Measurements from ENCODE around the gene HAL. TPM values are rescaled to one million over a fixed set of nuclear protein-coding genes. Genes with fewer than 3 reads are reported as not detected.

HAL gene
- total and polyA plus RNA-seq, 4 donors, result 62.4 to 174 (median 119) TPM

DNA sequence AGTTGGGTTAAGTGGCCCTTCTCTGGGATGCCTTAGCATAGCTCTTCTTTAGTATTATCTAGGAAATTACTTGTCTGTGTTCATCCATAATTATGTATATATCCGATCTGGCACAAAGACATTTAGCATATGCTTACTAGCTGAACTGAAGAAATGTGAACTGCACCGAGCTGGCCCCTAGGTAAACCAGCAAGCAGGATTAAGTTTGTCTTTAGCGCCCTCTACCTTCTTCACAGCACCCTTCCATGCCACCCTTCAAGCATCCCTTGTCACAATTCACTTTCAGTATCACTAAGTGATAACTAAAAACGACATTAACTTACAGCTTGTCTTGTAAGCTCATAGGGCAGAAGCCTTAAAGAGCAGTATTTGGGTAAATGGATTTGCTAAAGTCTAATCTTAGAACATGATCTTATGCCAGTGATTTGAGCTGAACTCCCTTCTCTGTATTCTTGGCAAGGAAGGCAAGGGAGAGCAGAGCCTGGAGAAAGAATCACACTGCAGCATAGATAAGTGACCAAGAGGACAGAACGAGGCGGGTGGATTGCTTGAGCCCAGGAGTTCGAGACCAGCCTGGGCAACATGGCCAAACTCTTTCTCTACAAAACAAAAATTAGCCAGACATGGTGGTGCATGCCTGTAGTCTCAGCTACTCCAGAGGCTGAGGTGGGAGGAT, 2.6 kb upstream of the HAL start:
- peak overlapping the region in 1 of 2 donors; percentile 84 for H3K27ac ChIP-seq (ENCODE audit: low read depth in 1 of 2, low read length in 2 of 2)
- no peak overlapping the region for H3K4me3 ChIP-seq (ENCODE audit: low read depth in 1 of 3, low read length in 3 of 3)
- no peaks in the 10 kb centered on the region for H3K9me3 ChIP-seq (ENCODE audit: control insufficient read depth in 4 of 4, low read length in 3 of 4)
- 17% methylated on average over 7 of the region's 7 CpGs for WGBS
- H3K36me3 ChIP-seq (ENCODE audit: control insufficient read depth in 4 of 4, insufficient read depth in 3 of 4, low read depth in 1 of 4, low read length in 3 of 4), result peaks cover 0 to 20% (median 15%) of the 10 kb centered on the region in 4 donors
- TF ChIP-seq, protein P1, sequence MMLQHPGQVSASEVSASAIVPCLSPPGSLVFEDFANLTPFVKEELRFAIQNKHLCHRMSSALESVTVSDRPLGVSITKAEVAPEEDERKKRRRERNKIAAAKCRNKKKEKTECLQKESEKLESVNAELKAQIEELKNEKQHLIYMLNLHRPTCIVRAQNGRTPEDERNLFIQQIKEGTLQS (IDR thresholded peaks at IDR 0.05), result no peak
- TF ChIP-seq RXRA (IDR thresholded peaks at IDR 0.05) (peak in 1 of 2 donors; percentile 45), HNF4A (conservative IDR thresholded peaks at IDR 0.05) (peak in 1 of 2 donors; percentile 37), RAD21 (IDR thresholded peaks at IDR 0.05) (peak; percentile 94 to 95), FOXA2 (IDR thresholded peaks at IDR 0.05) (peak; percentile 36), NR2F2 (IDR thresholded peaks at IDR 0.05) (no peak)
- TF ChIP-seq, protein P2, sequence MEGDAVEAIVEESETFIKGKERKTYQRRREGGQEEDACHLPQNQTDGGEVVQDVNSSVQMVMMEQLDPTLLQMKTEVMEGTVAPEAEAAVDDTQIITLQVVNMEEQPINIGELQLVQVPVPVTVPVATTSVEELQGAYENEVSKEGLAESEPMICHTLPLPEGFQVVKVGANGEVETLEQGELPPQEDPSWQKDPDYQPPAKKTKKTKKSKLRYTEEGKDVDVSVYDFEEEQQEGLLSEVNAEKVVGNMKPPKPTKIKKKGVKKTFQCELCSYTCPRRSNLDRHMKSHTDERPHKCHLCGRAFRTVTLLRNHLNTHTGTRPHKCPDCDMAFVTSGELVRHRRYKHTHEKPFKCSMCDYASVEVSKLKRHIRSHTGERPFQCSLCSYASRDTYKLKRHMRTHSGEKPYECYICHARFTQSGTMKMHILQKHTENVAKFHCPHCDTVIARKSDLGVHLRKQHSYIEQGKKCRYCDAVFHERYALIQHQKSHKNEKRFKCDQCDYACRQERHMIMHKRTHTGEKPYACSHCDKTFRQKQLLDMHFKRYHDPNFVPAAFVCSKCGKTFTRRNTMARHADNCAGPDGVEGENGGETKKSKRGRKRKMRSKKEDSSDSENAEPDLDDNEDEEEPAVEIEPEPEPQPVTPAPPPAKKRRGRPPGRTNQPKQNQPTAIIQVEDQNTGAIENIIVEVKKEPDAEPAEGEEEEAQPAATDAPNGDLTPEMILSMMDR (IDR thresholded peaks at IDR 0.05; ENCODE audit: low read depth, low read length, missing input control), result peak; percentile 88
- no peaks in the 10 kb centered on the region for H3K27me3 ChIP-seq (ENCODE audit: control insufficient read depth in 4 of 4, insufficient read depth in 4 of 4, low read length in 3 of 4)
- H3K9ac ChIP-seq (ENCODE audit: low read depth in 1 of 2, low read length in 2 of 2), result no peak overlapping the region
- no peak for DNase-seq (ENCODE audit: low spot score)
- H3K4me1 ChIP-seq (ENCODE audit: control insufficient read depth in 4 of 4, insufficient read depth in 4 of 4, low read length in 3 of 4), result peaks cover 7 to 42% (median 19%) of the 10 kb centered on the region in 4 donors

DNA sequence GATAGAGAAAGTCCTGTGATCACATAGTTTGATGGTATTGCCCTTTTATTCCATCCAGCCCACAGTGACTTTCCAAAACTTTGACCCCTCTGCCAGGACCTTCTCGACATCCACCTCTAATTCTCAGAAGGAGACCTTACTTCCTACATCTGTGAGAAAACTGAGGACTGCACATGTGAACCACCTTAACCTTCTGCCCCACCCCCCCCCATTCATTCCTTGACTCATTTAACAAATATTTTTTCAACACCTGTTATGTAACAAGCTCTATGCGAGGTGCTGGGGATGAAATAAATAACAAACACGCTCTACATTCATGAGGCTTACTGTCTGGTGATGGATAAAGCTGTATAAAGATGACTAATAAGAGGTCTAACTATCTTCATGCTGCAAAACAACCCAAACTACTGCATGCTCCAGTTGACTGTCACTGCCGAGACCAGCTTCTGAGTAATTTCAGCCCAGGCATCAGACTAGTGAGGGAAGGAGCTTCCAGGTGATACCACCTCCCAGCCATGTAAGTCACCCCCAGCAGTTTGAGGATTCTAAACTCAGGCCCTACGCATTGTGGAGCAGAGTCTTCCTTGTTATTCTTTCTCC, 1.9 kb upstream of the HAL start:
- Histone ChIP-seq H3K27ac (ENCODE audit: low read depth in 1 of 2, low read length in 2 of 2) (peak overlapping the region in 1 of 2 donors; percentile 84), H3K4me1 (ENCODE audit: control insufficient read depth in 4 of 4, insufficient read depth in 4 of 4, low read length in 3 of 4) (peaks cover 7 to 42% (median 19%) of the 10 kb centered on the region in 4 donors), H3K4me3 (ENCODE audit: low read depth in 1 of 3, low read length in 3 of 3) (no peak overlapping the region), H3K9me3 (ENCODE audit: control insufficient read depth in 4 of 4, low read length in 3 of 4) (no peaks in the 10 kb centered on the region), H3K27me3 (ENCODE audit: control insufficient read depth in 4 of 4, insufficient read depth in 4 of 4, low read length in 3 of 4) (no peaks in the 10 kb centered on the region), H3K36me3 (ENCODE audit: control insufficient read depth in 4 of 4, insufficient read depth in 3 of 4, low read depth in 1 of 4, low read length in 3 of 4) (peaks cover 0 to 22% (median 16%) of the 10 kb centered on the region in 4 donors), H3K9ac (ENCODE audit: low read depth in 1 of 2, low read length in 2 of 2) (no peak overlapping the region)
- WGBS, result 59% methylated on average over 5 of the region's 5 CpGs
- peak in 1 of 2 donors; percentile 9 for TF ChIP-seq HNF4A (conservative IDR thresholded peaks at IDR 0.05)
- TF ChIP-seq RXRA (IDR thresholded peaks at IDR 0.05), result no peak
- no peak for DNase-seq (ENCODE audit: low spot score)

DNA sequence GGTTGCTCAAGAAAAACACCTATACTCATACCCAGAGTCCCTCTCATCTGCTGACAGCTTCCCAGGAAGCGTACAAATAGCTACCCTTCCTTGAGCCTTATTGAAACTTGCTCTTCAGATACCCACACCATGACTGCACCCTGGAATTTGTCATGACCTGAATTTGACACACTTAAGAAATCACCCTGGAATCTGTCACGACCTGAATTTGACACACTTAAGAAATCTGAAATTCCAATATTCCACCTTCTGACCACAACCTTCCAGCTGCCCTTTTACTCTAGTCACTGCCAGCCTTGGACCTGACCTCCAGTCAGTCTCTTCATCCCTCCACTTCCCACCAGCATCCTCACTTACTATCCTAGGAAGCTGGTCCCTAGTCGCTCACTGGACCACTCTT, 1.1 kb upstream of the HAL start:
- H3K27me3 ChIP-seq (ENCODE audit: control insufficient read depth in 4 of 4, insufficient read depth in 4 of 4, low read length in 3 of 4), result no peaks in the 10 kb centered on the region
- peak overlapping the region in 2 of 3 donors; percentile 18 to 40 for H3K4me3 ChIP-seq (ENCODE audit: low read depth in 1 of 3, low read length in 3 of 3)
- no peaks in the 10 kb centered on the region for H3K9me3 ChIP-seq (ENCODE audit: control insufficient read depth in 4 of 4, low read length in 3 of 4)
- peaks cover 0 to 27% (median 13%) of the 10 kb centered on the region in 4 donors for H3K36me3 ChIP-seq (ENCODE audit: control insufficient read depth in 4 of 4, insufficient read depth in 3 of 4, low read depth in 1 of 4, low read length in 3 of 4)
- DNase-seq (ENCODE audit: low spot score), result no peak
- peaks cover 7 to 42% (median 19%) of the 10 kb centered on the region in 4 donors for H3K4me1 ChIP-seq (ENCODE audit: control insufficient read depth in 4 of 4, insufficient read depth in 4 of 4, low read length in 3 of 4)
- WGBS, result 92% methylated on average over 3 of the region's 3 CpGs
- H3K9ac ChIP-seq (ENCODE audit: low read depth in 1 of 2, low read length in 2 of 2), result no peak overlapping the region
- H3K27ac ChIP-seq (ENCODE audit: low read depth in 1 of 2, low read length in 2 of 2), result peak overlapping the region in 1 of 2 donors; percentile 84
- TF ChIP-seq FOXA1 (IDR thresholded peaks at IDR 0.05) (no peak), JUND (IDR thresholded peaks at IDR 0.05) (no peak), GABPA (IDR thresholded peaks at IDR 0.05 in 1 of 2, conservative IDR thresholded peaks at IDR 0.05 in 1 of 2) (no peak), HNF4A (conservative IDR thresholded peaks at IDR 0.05) (no peak), EGR1 (IDR thresholded peaks at IDR 0.05; ENCODE audit: low read depth in 2 of 2) (no peak), HNF4G (IDR thresholded peaks at IDR 0.05) (no peak), TAF1 (conservative IDR thresholded peaks at IDR 0.05) (no peak), SP1 (IDR thresholded peaks at IDR 0.05) (no peak), RAD21 (IDR thresholded peaks at IDR 0.05) (no peak), FOXA2 (IDR thresholded peaks at IDR 0.05) (no peak), YY1 (IDR thresholded peaks at IDR 0.05) (no peak), RXRA (IDR thresholded peaks at IDR 0.05) (no peak)
- TF ChIP-seq, protein P3, sequence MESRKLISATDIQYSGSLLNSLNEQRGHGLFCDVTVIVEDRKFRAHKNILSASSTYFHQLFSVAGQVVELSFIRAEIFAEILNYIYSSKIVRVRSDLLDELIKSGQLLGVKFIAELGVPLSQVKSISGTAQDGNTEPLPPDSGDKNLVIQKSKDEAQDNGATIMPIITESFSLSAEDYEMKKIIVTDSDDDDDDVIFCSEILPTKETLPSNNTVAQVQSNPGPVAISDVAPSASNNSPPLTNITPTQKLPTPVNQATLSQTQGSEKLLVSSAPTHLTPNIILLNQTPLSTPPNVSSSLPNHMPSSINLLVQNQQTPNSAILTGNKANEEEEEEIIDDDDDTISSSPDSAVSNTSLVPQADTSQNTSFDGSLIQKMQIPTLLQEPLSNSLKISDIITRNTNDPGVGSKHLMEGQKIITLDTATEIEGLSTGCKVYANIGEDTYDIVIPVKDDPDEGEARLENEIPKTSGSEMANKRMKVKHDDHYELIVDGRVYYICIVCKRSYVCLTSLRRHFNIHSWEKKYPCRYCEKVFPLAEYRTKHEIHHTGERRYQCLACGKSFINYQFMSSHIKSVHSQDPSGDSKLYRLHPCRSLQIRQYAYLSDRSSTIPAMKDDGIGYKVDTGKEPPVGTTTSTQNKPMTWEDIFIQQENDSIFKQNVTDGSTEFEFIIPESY (IDR thresholded peaks at IDR 0.05), result no peak
- TF ChIP-seq, protein P4, sequence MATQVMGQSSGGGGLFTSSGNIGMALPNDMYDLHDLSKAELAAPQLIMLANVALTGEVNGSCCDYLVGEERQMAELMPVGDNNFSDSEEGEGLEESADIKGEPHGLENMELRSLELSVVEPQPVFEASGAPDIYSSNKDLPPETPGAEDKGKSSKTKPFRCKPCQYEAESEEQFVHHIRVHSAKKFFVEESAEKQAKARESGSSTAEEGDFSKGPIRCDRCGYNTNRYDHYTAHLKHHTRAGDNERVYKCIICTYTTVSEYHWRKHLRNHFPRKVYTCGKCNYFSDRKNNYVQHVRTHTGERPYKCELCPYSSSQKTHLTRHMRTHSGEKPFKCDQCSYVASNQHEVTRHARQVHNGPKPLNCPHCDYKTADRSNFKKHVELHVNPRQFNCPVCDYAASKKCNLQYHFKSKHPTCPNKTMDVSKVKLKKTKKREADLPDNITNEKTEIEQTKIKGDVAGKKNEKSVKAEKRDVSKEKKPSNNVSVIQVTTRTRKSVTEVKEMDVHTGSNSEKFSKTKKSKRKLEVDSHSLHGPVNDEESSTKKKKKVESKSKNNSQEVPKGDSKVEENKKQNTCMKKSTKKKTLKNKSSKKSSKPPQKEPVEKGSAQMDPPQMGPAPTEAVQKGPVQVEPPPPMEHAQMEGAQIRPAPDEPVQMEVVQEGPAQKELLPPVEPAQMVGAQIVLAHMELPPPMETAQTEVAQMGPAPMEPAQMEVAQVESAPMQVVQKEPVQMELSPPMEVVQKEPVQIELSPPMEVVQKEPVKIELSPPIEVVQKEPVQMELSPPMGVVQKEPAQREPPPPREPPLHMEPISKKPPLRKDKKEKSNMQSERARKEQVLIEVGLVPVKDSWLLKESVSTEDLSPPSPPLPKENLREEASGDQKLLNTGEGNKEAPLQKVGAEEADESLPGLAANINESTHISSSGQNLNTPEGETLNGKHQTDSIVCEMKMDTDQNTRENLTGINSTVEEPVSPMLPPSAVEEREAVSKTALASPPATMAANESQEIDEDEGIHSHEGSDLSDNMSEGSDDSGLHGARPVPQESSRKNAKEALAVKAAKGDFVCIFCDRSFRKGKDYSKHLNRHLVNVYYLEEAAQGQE (IDR thresholded peaks at IDR 0.05), result no peak
- TF ChIP-seq, protein P1 (IDR thresholded peaks at IDR 0.05), result no peak
